WTC11 (cell line): ENCODE data around the gene DNAAF3. TPM values are rescaled to one million over a fixed set of nuclear protein-coding genes. Genes with fewer than 3 reads are reported as not detected.

Experiments used
- ATAC-seq: fragments of 200-7000 bp; cut with Tn5 transposase; 2 replicates; pipeline ENCODE4 v1.10.0; 2021; ENCODE audit warnings: mild to moderate bottlenecking, moderate library complexity
- CTCF ChIA-PET: fragments of 300-600 bp; sonication (Branson Sonifier 250); formaldehyde crosslinking; loops from one replicate; lab custom pipeline; 2021; ENCODE audit warnings: antibody characterized with exemption; lab: Charles Lee
- POLR2A ChIA-PET: fragments of 350-600 bp; sonication (Branson Sonifier 250); formaldehyde crosslinking; loops from one replicate; lab custom pipeline; 2021; ENCODE audit warnings: antibody characterized with exemption; lab: Charles Lee
- DNase-seq: peaks from one replicate; pipeline ENCODE4 v3.0.0; 2021; ENCODE audit warnings: low spot score
- H3K27ac Mint-ChIP-seq: 2 replicates; pipeline ENCODE4 v1.8.0; 2021; ENCODE audit warnings: mixed read lengths
- H3K27me3 Mint-ChIP-seq: 2 replicates; pipeline ENCODE4 v1.8.0; 2021; ENCODE audit warnings: low read depth, mild to moderate bottlenecking, moderate library complexity, mixed read lengths
- H3K36me3 Mint-ChIP-seq: 2 replicates; pipeline ENCODE4 v1.8.0; 2021; ENCODE audit warnings: mixed read lengths
- H3K4me1 Mint-ChIP-seq: 2 replicates; pipeline ENCODE4 v1.8.0; 2022; ENCODE audit warnings: mixed read lengths
- H3K4me3 Mint-ChIP-seq: 2 replicates; pipeline ENCODE4 v1.8.0; 2021; ENCODE audit warnings: mild to moderate bottlenecking, moderate library complexity, mixed read lengths
- H3K9me3 Mint-ChIP-seq: 2 replicates; pipeline ENCODE4 v1.8.0; 2021; ENCODE audit warnings: mixed read lengths
- CDX4 ChIP-seq: fragments of 250-450 bp; sonication (Bioruptor Pico); IDR thresholded peaks from 2 replicates; pipeline ENCODE4 v1.9.0; 2021; ENCODE audit warnings: moderate library complexity, mild to moderate bottlenecking, inconsistent platforms, borderline replicate concordance
- CTCF ChIP-seq: fragments of 200-600 bp; IDR thresholded peaks from 2 replicates; pipeline ENCODE4 v1.8.0; 2022; ENCODE audit warnings: antibody characterized with exemption
- EMX1 ChIP-seq: fragments of 250-450 bp; sonication (Bioruptor Pico); IDR thresholded peaks from 2 replicates; pipeline ENCODE4 v1.8.0; 2021; ENCODE audit warnings: mild to moderate bottlenecking
- ETV6 ChIP-seq: sonication (generic); formaldehyde crosslinking; IDR thresholded peaks from 2 replicates; pipeline ENCODE4 v1.8.1; 2022; ENCODE audit warnings: mild to moderate bottlenecking, missing genetic modification reagents
- FOXP1 ChIP-seq: sonication (generic); formaldehyde crosslinking; IDR thresholded peaks from 2 replicates; pipeline ENCODE4 v1.8.0; 2022; ENCODE audit warnings: missing genetic modification reagents, mild to moderate bottlenecking, moderate library complexity, borderline replicate concordance
- GRHL2 ChIP-seq: fragments of 250-450 bp; sonication (Bioruptor Pico); IDR thresholded peaks from 2 replicates; pipeline ENCODE4 v1.8.0; 2022; ENCODE audit warnings: mild to moderate bottlenecking, moderate library complexity; ENCODE audit not compliant: insufficient replicate concordance, severe bottlenecking
- HMGA2 ChIP-seq: fragments of 250-450 bp; sonication (Bioruptor Pico); IDR thresholded peaks from 2 replicates; pipeline ENCODE4 v1.4.0; 2021; ENCODE audit warnings: mild to moderate bottlenecking, moderate library complexity
- HMGXB4 ChIP-seq: sonication (generic); formaldehyde crosslinking; IDR thresholded peaks from 2 replicates; pipeline ENCODE4 v1.8.1; 2023; ENCODE audit warnings: mild to moderate bottlenecking, moderate library complexity, missing genetic modification reagents
- JAZF1 ChIP-seq: fragments of 250-450 bp; sonication (Bioruptor Pico); IDR thresholded peaks from 2 replicates; pipeline ENCODE4 v1.9.0; 2021; ENCODE audit warnings: moderate library complexity, mild to moderate bottlenecking, inconsistent platforms
- NFE2L1 ChIP-seq: sonication (generic); formaldehyde crosslinking; IDR thresholded peaks from 2 replicates; pipeline ENCODE4 v1.8.1; 2023; ENCODE audit warnings: missing genetic modification reagents
- OVOL2 ChIP-seq: fragments of 250-450 bp; sonication (Bioruptor Pico); IDR thresholded peaks from 2 replicates; pipeline ENCODE4 v1.9.0; 2021; ENCODE audit warnings: mild to moderate bottlenecking, borderline replicate concordance
- PRDM15 ChIP-seq: sonication (generic); formaldehyde crosslinking; IDR thresholded peaks from 2 replicates; pipeline ENCODE4 v1.8.0; 2022; ENCODE audit warnings: missing genetic modification reagents
- SMAD3 ChIP-seq: sonication (generic); formaldehyde crosslinking; IDR thresholded peaks from 2 replicates; pipeline ENCODE4 v1.8.0; 2022; ENCODE audit warnings: missing genetic modification reagents, mild to moderate bottlenecking, borderline replicate concordance
- SOX15 ChIP-seq: fragments of 250-450 bp; sonication (Bioruptor Pico); IDR thresholded peaks from 2 replicates; pipeline ENCODE4 v1.9.0; 2021; ENCODE audit warnings: mild to moderate bottlenecking
- SP1 ChIP-seq: sonication (generic); formaldehyde crosslinking; conservative IDR thresholded peaks from 2 replicates; pipeline ENCODE4 v1.8.1; 2022; ENCODE audit warnings: missing genetic modification reagents
- ZNF263 ChIP-seq: sonication (generic); formaldehyde crosslinking; IDR thresholded peaks from 2 replicates; pipeline ENCODE4 v1.8.1; 2022; ENCODE audit warnings: low read depth, mild to moderate bottlenecking, moderate library complexity, missing genetic modification reagents
- ZNF281 ChIP-seq: sonication (generic); formaldehyde crosslinking; IDR thresholded peaks from 2 replicates; pipeline ENCODE4 v1.8.0; 2023; ENCODE audit warnings: mild to moderate bottlenecking, missing genetic modification reagents
- ZNF317 ChIP-seq: sonication (generic); formaldehyde crosslinking; IDR thresholded peaks from 2 replicates; pipeline ENCODE4 v1.8.1; 2023; ENCODE audit warnings: low read depth, mild to moderate bottlenecking, moderate library complexity, missing genetic modification reagents, borderline replicate concordance
- ZNF512 ChIP-seq: sonication (generic); formaldehyde crosslinking; IDR thresholded peaks from 2 replicates; pipeline ENCODE4 v1.8.1; 2022; ENCODE audit warnings: missing genetic modification reagents, borderline replicate concordance
- total RNA-seq: library from RNA; stranded (reverse); gene quantifications from 3 replicates; pipeline ENCODE4 v1.2.3, GENCODE V29; 2021

DNAAF3 gene
- total RNA-seq, 1 experiment from 2014 or later: 4.0 TPM

GRCh38 chr19:55152017-55152416 is 14.4 kb downstream of the DNAAF3 start (continued):
- no peak for TF ChIP-seq ZNF281 (CRISPR knock-in tag)
- TF ChIP-seq ETV6 (CRISPR knock-in tag): no peak

- DNase-seq (peak; percentile 67), ATAC-seq (peak; percentile 25)
- H3K4me3 Mint-ChIP-seq: peak within 1 kb of the TSS; percentile 70
- ChIA-PET POLR2A (interaction anchor here (1.0 kb wide), 1 partner anchor 11 kb away, joined by 4 read pairs; no protein-coding TSS in a partner anchor), CTCF (interaction anchor here (0.6 to 1.6 kb wide), 8 partner anchors 9 to 318 kb away, joined by 3 to 17 read pairs (median 6); partner anchors contain the start of gene DNAAF3)
- peaks cover 28% of the 10 kb centered on the region for H3K36me3 Mint-ChIP-seq
- H3K9me3 Mint-ChIP-seq: peaks cover 17% of the 10 kb centered on the region
- H3K27ac Mint-ChIP-seq: peak within 1 kb of the TSS; percentile 84
- TF ChIP-seq CDX4 (CRISPR knock-in tag): no peak
- TF ChIP-seq ZNF263 (CRISPR knock-in tag): no peak
- TF ChIP-seq CTCF: no peak
- TF ChIP-seq FOXP1 (CRISPR knock-in tag): no peak
- TF ChIP-seq NFE2L1 (CRISPR knock-in tag): no peak
- TF ChIP-seq ZNF317 (CRISPR knock-in tag): no peak
- TF ChIP-seq SMAD3 (CRISPR knock-in tag): no peak
- no peak for TF ChIP-seq OVOL2 (CRISPR knock-in tag)
- no peak for TF ChIP-seq ZNF512 (CRISPR knock-in tag)
- TF ChIP-seq EMX1 (CRISPR knock-in tag): no peak
- no peak for TF ChIP-seq SOX15 (CRISPR knock-in tag)
- TF ChIP-seq GRHL2 (CRISPR knock-in tag): no peak
- TF ChIP-seq PRDM15 (CRISPR knock-in tag): no peak
- TF ChIP-seq HMGA2: no peak
- no peak for TF ChIP-seq JAZF1 (CRISPR knock-in tag)
- no peak for TF ChIP-seq SP1 (CRISPR knock-in tag)
- TF ChIP-seq HMGXB4: no peak
- H3K27me3 Mint-ChIP-seq: peaks cover 38% of the 10 kb centered on the region
- peaks cover 38% of the 10 kb centered on the region for H3K4me1 Mint-ChIP-seq
Observed at GRCh38 chr19:55149078-55150003, 17.1 kb downstream of the DNAAF3 start, which contains the start of gene TNNT1. TNNT1 (minus strand) TSS chr19:55149206; CDS start chr19:55147157, 2,049 bp downstream.
